GM21390 (cell line): ENCODE data around the gene OR8G1.
"Not testable (repeated sequence)": the region's sequence is repeated elsewhere in the genome, so short reads cannot be mapped to it uniquely, and the experiment has no call there.

Experiments
- ATAC-seq: cut with Tn5 transposase; IDR thresholded peaks from one replicate; pipeline ENCODE4 v1.9.1; 2021; ENCODE audit not compliant: unreplicated experiment

OR8G1 gene

GRCh38 chr11:124233376-124233775, 7.5 kb upstream of the OR8G1 start:
- ATAC-seq: no peak

GRCh38 chr11:124238512-124238911, 2.4 kb upstream of the OR8G1 start:
- ATAC-seq: no peak

- not testable (repeated sequence) for ATAC-seq
Measured at GRCh38 chr11:124249869-124250268, 9.0 kb downstream of the OR8G1 start.

- ATAC-seq: no peak
Measured at GRCh38 chr11:124256076-124256475, 15.2 kb downstream of the OR8G1 start, which contains the start of gene OR8G5. Gene OR8G5, plus strand, starts transcription at chr11:124256376. Its CDS starts 8,556 bp downstream, at chr11:124264932.

GRCh38 chr11:124265041-124265440, 24.1 kb downstream of the OR8G1 start:
- not testable (repeated sequence) for ATAC-seq

GRCh38 chr11:124270886-124271285, 30.0 kb downstream of the OR8G1 start:
- not testable (repeated sequence) for ATAC-seq

GRCh38 chr11:124274000-124274399, 33.1 kb downstream of the OR8G1 start:
- no peak for ATAC-seq

- ATAC-seq: no peak
Measured at GRCh38 chr11:124276081-124276480, 35.2 kb downstream of the OR8G1 start.

GRCh38 chr11:124277207-124277606, 36.3 kb downstream of the OR8G1 start:
- ATAC-seq: no peak

- no peak for ATAC-seq
Measured at GRCh38 chr11:124277804-124278203, 36.9 kb downstream of the OR8G1 start.

- no peak for ATAC-seq
Measured at GRCh38 chr11:124278261-124278660, 37.4 kb downstream of the OR8G1 start.

GRCh38 chr11:124285610-124286344, 44.9 kb downstream of the OR8G1 start:
- ATAC-seq: no peak

- ATAC-seq: no peak
Measured at GRCh38 chr11:124294687-124295086, 53.8 kb downstream of the OR8G1 start.

- no peak for ATAC-seq
Measured at GRCh38 chr11:124296016-124296415, 55.1 kb downstream of the OR8G1 start.

GRCh38 chr11:124297921-124298320, 57.0 kb downstream of the OR8G1 start:
- ATAC-seq: no peak

- ATAC-seq: no peak
Measured at GRCh38 chr11:124301548-124301947, 60.7 kb downstream of the OR8G1 start.

GRCh38 chr11:124302347-124303125, 61.6 kb downstream of the OR8G1 start:
- no peak for ATAC-seq
